Fibroblast of skin of back (primary cell): ENCODE results near the gene ERICH6. TPM values are rescaled to one million over a fixed set of nuclear protein-coding genes. Genes with fewer than 3 reads are reported as not detected.

Experiments
- DNase-seq: peaks from one replicate; pipeline ENCODE4 v3.0.0-alpha.2; 2013
- polyA plus RNA-seq, 2 experiments: library from polyadenylated mRNA; unstranded; fragments of 120-200 nt; gene quantifications; one replicate each; pipeline ENCODE4 v1.2.1, GENCODE V29; 2013; ENCODE audit not compliant: insufficient read length in 2 of 2

ERICH6 gene
- not detected for polyA plus RNA-seq (2013, experiment 1 of 2; ENCODE audit: insufficient read length)
- not detected for polyA plus RNA-seq (2013, experiment 2 of 2; ENCODE audit: insufficient read length)

GRCh38 chr3:150703756-150704344, at the start of gene ERICH6:
ERICH6 (minus strand) TSS chr3:150703920; CDS start chr3:150703898, 22 bp downstream.
- DNase-seq: peak; percentile 92

- DNase-seq: no peak
Measured at GRCh38 chr3:150751781-150752263, 48.1 kb upstream of the ERICH6 start.

- no peak for DNase-seq
Measured at GRCh38 chr3:150749255-150749654, 45.5 kb upstream of the ERICH6 start.

GRCh38 chr3:150748684-150749047, 44.9 kb upstream of the ERICH6 start:
- peak; percentile 45 for DNase-seq

- DNase-seq: no peak
Measured at GRCh38 chr3:150747886-150748683, 44.4 kb upstream of the ERICH6 start.

- no peak for DNase-seq
Measured at GRCh38 chr3:150746791-150747590, 43.3 kb upstream of the ERICH6 start.

- no peak for DNase-seq
Measured at GRCh38 chr3:150745832-150746231, 42.1 kb upstream of the ERICH6 start.

- DNase-seq: no peak
Measured at GRCh38 chr3:150744919-150745211, 41.1 kb upstream of the ERICH6 start.

- DNase-seq: peak; percentile 41
Measured at GRCh38 chr3:150744041-150744918, 40.6 kb upstream of the ERICH6 start.

GRCh38 chr3:150743508-150743907, 39.8 kb upstream of the ERICH6 start:
- peak; percentile 86 for DNase-seq

GRCh38 chr3:150742679-150743078, 39.0 kb upstream of the ERICH6 start:
- DNase-seq: no peak

- DNase-seq: no peak
Measured at GRCh38 chr3:150742141-150742523, 38.4 kb upstream of the ERICH6 start.

- no peak for DNase-seq
Measured at GRCh38 chr3:150741497-150742140, 37.9 kb upstream of the ERICH6 start.

- no peak for DNase-seq
Measured at GRCh38 chr3:150740733-150741496, 37.2 kb upstream of the ERICH6 start.

GRCh38 chr3:150739877-150740645, 36.3 kb upstream of the ERICH6 start:
- DNase-seq: no peak

- DNase-seq: no peak
Measured at GRCh38 chr3:150739200-150739863, 35.6 kb upstream of the ERICH6 start.

GRCh38 chr3:150738688-150739087, 35.0 kb upstream of the ERICH6 start:
- peak; percentile 38 for DNase-seq

GRCh38 chr3:150737874-150738679, 34.4 kb upstream of the ERICH6 start:
- peak; percentile 28 for DNase-seq
